MM.1S (cell line): ENCODE results near the gene GINS3.

ENCODE experiments used
- EZH2 ChIP-seq: fragments of 300-600 bp; sonication (generic); optimal IDR thresholded peaks from 2 replicates; pipeline ENCODE3; 2017; ENCODE audit warnings: low read depth, mild to moderate bottlenecking, antibody characterized with exemption, low read length, mixed read lengths
- EZH2phosphoT487 ChIP-seq: fragments of 300-600 bp; sonication (generic); IDR thresholded peaks from 2 replicates; pipeline ENCODE4 v1.6.1; 2018; ENCODE audit warnings: antibody characterized with exemption, low read length
- TF ChIP-seq, protein P1 (sequence below): fragments of 300-600 bp; sonication (generic); IDR thresholded peaks from 2 replicates; pipeline ENCODE4 v1.5.1; 2016; ENCODE audit warnings: antibody characterized with exemption, low read length, mixed read lengths

DNA sequence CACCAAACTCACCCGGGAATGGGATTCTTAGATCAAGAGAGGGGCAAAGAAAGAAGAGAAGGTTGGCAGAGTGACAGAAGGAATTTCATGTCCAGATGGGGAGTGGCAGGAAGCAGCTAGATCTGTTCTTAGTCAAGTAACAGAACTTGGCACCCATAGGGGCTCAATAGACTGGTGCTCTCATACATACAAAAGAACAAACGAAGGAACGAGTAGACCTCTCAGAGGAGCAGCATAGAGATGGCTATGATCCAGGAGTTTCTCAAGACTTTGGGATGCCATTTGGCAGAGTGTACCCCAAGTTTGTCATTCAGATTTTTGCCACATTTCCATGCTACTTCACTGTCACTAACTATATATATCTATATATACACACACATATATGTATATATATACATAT lies 47.9 kb downstream of the GINS3 start:
- TF ChIP-seq, protein P1, sequence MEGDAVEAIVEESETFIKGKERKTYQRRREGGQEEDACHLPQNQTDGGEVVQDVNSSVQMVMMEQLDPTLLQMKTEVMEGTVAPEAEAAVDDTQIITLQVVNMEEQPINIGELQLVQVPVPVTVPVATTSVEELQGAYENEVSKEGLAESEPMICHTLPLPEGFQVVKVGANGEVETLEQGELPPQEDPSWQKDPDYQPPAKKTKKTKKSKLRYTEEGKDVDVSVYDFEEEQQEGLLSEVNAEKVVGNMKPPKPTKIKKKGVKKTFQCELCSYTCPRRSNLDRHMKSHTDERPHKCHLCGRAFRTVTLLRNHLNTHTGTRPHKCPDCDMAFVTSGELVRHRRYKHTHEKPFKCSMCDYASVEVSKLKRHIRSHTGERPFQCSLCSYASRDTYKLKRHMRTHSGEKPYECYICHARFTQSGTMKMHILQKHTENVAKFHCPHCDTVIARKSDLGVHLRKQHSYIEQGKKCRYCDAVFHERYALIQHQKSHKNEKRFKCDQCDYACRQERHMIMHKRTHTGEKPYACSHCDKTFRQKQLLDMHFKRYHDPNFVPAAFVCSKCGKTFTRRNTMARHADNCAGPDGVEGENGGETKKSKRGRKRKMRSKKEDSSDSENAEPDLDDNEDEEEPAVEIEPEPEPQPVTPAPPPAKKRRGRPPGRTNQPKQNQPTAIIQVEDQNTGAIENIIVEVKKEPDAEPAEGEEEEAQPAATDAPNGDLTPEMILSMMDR: no peak
- TF ChIP-seq EZH2 (no peak), EZH2phosphoT487 (no peak)
